Measurements from ENCODE around the gene CENPB.

Gene CENPB

DNA sequence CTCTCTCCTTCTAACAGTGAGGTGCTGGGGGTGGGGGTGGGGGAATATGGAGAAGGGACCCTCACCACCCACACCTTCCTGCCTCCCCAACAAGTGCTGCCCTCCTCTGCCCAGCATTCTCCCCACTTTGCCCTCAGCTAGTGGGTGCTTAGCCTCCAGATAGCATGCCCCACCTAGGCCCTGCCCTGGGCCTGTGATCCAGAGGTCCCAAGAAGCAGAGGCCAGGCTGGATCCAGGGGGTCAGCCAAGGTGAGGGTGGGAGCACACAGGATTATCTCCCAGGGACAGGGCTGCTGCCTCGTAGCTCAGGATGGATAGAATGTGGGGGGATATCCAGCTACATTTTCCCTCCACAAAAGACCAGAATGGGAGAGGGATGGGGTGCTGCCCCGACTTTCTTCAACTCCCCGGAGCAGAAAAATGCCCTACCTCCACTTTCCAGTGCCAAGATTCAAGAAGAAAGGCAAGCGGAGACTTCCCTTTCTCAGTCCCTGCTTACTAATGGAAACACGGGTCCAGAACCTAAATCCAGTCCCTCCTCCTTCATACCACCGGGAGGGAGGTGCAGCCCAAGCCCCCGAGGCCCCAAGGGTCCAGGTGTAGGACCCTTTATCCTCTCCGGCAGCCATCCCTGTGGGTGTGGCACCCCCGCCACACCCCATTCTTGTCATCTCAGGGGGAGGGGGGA lies 20.0 kb downstream of the CENPB start:
- no peak for DNase-seq

DNA sequence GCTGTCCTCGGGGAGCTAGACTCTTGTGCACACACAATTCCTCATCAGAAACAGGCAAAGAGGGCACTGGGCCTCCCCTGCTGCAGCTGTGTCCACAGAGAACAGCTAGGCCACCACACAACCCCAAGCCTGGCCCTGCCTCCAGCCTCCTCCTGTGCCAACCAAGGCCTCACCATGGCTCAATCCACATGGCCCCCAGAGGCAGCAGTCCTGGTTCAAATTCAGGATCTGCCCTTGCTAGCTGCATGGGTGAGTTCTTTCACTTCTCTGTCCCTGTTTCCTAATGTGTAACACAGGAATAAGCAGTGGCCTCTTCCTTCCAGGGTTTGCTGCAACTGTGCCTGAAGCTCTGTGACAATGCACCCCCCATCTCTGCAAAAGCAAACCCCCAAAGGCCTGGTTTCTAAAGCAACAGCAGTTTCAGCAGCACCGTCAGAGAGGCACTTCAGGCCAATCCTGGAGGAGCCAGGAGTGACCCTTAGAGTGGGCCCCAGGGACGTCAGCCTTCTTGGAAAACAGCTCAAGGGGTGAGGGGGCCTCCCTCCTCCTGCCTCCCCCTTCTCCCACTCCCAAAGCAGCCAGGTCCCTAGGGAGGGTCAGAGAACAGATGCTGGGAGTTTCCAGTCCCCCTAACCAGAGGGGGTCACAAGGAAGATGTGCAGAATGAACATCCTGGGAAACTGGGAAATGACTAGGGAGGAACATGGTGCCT lies 21.2 kb downstream of the CENPB start:
- DNase-seq, result peak; percentile 84

DNA sequence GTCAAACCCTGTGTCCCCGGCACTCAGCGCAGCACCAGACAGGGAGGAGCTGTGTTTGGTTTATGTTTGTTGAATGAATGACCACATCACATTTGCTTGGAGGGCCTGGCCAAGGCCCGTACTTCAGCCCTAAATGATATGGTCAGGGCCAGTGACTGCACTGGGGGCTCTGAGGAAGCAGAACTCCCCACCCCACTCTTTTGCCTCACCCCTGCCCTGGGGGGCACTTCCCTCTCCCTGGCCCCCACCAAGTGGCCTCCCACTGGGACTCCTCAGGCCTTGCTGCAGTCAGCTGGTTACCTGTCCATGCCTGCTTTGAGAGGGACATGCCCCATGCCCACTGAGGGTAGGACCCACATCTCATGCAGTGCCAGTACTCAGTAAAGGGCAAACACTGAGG lies 21.9 kb downstream of the CENPB start:
- no peak for DNase-seq

DNA sequence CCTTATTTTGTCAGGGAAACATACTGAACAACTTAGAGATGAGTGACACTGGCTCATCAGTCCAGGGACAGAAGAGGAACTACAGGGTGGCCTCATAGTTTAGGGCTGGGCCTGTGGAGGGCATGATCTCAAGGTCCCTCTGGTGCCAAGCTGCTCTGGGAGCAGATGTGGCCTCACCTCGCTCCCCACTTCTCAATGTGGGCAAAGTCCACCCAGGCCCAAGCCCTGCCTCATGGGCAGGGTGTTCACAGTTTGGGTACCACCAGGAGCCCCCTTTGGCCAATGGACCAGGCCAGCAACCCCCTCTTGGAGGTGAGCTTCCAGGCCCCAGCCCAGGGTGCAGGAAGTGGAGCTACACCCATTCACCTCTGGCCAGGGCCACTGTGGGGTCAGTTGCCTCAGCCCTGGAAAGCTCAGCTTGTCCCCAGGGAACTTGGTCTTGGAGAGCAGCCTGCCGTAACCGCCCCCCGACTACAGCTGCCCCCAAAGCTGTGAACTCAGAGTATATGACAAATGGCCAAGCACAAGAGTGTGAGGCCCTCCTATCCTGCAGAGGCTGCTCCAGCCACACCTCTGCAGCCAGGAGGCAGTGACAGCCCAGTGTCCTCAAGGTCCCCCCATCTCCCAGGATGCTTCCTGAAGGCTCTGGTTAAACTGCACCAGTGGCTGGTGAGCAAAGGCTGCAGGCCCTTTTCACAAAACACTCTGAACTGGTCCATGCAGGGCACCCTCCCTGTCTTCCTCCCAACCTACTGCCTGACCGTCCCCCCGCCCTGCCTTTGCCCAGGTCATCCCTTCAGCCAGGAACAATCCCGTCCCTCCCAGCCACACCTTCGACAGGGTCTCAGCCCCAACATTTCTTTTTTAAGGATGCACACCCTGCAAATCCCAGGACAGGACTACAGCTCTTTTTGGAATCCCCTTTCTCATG lies 22.6 kb downstream of the CENPB start:
- peak; percentile 70 for DNase-seq

DNA sequence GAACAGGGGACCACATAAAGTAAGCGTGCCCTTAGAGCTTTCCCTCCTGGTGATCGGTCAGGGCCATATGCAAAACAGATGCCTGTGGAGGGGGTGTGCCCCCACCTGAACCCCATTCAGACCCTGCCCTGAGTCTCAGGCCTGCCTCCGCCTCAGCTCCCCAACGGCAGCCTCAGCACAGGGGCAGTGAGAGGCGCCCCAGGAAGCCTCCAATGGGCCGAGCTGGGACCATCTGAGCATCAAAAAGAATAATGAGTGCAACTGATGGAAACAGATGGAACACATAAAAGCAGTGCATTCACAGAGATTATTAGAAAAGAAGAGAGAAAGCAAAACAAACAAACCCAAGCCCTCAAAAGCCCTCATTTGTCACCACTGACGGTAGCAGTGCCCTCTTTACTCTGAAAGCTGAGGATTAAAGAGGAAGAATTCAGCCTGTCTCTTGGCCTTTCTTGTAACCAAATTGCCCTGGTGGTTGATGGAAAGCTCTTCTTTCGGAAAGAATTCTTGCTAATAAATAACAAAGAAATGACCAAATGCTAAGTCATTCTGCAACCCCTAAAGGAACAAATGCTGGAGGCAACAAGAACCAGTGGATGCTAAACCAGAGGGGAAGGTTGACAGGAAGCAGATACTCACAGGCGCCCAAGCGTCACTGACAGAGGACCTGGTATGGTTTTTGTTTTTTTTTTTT lies 25.7 kb downstream of the CENPB start:
- no peak for DNase-seq

DNA sequence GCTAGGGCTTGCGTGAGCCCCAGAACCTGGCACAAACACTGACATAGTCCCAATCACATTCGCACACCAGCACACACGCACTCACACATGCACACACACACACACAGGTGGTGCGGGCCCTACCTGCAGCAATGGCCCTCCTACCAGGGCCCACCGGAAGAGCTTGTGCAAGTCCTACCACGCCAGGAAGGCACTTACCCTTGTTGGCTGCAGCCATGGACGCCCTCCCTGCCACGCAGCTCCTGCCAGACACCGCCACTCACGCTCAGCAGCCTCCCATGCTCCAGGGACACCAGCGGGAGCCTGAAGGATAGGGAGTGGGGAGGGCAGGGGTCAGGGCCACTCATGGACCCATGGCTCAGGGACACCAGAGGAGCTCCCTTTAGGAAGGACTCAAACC lies 26.7 kb downstream of the CENPB start:
- DNase-seq, result no peak

DNA sequence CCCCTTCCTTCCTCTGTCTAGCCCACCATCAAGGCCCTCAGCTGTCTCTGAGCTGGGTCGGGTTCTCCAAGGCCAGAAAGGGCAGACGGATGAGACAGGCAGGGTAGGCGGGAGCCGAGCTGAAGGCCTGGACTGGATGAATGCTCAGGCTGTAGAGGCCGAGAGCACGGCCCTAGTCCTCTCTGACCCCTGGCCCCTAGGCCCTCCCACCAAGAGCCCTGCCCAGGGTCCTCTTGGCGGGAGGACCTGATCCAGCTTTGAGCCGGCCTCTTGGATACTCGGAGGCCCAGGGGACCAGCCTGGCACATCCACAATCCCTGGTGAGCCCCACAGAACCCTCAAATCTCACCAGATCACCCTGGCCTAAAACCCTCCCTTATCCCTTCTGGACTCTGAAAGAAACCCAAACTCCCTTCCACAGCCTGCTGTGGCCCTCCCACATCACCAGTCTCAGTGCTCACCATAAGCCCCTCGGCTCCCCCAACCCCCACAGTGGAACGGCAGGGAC lies 27.2 kb downstream of the CENPB start:
- no peak for DNase-seq

DNA sequence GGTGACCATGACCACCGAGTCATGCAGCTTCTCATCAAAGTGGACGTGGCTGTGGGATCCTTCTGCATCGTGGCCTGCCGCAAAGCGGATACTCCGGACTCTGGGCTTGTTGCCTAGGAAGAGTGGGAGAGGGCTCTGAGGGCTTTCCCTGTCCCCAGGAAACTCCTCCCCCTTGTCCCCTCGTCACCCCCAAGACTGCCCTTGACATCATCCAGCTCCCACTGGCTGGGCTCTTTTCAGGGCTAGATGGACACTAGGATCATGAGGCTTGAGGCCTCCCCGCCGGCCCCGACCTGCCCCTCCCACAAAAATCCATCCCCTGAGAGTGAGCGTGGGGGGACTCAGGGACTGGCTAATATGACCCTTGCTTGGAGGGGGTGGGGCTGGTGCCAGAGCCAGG lies 28.0 kb downstream of the CENPB start:
- no peak for DNase-seq

DNA sequence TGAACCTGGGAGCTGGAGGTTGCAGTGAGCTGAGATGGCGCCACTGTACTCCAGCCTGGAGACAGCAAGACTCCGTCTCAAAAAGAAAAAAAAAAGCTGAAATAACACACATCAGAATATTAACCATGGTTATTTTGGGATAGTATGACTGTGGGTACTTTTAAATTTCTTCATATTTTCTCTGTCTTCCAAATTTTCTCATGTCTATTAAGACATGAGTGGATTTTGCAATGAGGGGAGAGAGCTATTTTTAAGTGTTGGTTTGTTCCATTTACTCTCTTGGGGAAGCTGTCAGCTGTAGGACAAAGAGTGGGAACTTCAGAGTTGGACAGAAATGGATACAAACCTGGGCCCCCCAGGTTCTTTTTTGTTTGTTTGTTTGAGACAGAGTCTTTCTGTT lies 29.3 kb downstream of the CENPB start:
- peak; percentile 64 for DNase-seq

DNA sequence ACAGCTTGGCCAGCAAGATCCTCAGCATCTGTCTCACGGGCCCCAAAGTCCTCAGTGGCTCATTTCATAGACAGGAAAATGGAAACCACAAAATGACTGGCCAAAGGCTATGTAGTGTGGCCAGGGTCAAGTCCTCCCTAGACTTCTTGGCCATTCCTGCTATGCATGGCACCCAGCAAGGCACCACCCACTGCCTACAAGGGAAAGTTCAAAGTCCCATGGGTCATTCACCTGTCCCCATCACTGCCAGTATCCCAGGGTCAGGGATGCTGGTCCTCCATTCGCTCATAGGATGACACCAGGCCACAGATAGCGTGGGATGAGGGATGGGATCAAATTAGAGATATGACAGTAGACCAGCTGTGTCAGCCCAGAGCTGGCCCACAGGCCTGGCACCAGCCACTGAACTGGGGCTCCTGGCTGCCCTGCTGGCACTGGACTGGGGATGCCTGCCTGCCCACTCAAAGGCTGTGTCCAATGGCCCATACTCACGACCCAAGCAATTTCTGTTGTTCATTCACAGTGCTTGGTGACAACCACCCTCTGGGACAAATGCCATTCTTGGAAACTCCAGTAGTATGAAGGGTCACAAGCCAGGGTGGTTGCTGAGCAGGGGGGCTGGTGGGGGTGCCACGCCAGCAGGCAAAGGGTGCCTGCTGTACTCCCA lies 30.6 kb downstream of the CENPB start:
- DNase-seq, result no peak

DNA sequence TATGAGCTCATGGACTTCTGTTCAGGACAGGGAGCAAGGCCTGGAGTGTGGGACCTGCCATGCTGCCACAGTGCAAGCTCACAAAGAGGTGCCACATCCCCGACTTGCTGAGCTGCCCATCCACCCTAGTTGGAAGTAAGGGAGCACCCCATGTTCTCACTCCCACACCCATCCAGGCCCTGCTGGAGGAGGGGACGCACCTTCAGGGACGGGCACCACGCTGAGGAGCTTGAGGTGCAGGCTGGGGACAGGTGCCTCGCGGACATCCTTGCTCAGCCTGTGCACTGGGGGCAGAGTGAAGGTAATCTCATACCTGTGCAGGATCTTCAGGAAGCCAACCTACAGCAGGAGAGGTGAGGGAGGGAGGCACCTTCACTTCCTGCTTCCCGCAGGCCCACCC lies 31.3 kb downstream of the CENPB start:
- no peak for DNase-seq

DNA sequence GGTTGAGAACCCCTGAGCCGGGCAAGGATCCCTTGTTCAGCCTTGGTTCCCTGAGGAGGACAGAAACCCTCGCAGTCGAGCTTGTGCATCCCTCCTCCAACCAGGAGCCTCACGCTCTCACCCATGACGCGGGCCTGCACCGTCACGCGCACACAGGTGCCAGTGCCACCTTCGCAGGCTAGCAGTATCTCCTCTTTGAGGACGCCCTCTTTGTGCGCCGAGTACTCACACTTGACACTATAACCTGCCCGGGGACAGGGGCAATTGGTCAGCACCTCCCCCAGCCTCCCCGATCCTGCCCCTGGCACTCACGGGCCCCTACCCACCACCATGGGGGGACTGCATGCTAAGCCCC lies 32.3 kb downstream of the CENPB start:
- DNase-seq, result no peak

DNA sequence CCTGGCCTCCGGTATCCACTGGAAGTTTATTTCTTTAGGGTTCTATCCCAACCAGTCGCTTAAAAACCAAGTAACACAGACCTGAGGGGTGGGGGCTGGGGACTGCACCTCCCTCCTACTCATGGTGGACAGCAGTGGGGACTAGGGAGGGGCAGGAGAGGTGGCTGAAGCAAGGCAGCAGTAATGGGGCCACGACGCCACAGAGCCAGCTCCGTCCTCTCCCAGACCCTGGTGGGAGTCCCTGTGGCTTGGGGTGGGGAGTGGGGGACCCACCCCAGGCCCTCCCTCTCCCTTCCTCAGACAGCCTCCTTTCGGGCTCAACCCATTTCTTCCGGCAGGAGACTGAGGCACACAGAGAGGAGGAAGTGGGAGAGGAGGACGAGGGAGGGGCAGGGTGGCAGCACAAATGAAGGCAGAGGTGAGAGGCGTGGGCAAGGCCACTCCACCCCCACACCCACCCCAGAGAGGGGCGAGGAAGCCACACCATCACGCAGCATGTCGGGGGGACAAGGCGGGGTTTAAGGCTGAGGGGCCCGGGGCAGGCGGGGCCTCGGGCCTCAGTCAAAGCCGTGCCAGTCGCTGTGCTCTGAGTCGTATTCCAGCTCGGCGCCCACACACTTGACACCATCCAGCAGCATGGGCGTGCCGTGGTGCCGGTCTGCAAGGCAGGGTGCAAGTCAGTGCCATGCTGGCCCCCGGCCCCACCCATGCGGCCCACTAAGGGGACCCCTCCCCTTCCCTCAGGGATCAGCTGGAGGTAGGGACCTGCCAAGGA lies 32.9 kb downstream of the CENPB start:
- no peak for DNase-seq

DNA sequence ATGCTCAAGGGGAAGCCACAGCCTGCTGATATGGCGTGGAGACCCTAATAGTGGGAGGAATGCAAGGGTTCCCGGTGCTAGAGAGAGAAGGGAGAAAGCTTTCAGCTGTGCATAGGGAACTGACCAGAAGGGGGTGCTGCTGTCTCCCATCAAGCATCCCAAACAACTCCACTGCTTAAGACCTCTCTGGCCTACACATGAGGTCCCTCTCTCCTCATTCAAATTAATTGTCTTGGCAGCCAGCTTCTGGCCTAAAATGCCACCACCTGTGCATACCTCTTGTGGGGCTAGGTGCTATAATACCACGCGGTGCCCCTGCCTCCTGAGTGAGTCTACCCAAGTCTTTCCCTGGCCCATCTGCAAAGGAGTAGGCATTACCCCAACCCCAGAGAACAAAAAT lies 33.4 kb downstream of the CENPB start:
- DNase-seq, result peak; percentile 57

DNA sequence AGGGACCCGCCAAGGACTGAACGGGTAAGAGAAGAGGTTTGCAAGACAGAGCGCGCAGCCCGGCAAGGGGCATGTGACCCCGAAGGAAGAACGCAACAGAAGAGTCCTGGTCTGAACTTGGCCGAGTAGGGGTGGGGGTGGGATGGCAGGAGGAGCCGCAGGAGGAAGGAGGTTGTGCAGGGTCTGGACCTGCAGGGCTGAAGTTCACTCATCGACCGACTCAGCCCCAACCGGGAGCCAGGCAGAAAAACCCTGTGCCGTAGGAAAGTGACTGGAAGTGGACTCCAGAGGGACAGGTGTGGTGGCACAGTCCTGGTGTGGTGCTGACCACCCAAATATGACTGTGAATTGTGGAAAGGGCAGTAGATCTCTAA lies 34.2 kb downstream of the CENPB start:
- DNase-seq, result no peak

DNA sequence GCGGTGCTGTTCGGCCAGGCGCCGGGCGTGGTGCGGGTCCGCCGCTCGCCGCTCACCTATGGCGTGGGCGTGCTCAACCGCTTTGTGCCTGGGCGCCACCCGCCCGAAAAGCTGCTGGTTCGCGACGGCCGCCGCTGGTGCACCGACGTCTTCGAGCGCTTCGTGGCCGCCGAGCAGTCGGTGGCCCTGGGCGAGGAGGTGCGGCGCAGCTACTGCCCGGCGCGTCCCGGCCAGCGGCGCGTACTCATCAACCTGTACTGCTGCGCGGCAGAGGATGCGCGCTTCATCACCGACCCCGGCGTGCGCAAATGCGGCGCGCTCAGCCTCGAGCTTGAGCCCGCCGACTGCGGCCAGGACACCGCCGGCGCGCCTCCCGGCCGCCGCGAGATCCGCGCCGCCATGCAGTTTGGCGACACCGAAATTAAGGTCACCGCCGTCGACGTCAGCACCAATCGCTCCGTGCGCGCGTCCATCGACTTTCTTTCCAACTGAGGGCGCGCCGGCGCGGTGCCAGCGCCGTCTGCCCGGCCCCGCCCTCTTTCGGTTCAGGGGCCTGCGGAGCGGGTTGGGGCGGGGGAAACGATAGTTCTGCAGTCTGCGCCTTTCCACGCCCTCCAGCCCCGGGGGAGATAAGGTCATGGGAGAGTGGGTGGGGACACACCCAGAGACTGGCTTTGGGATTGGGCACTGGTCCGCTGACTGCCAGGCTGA lies 34.7 kb downstream of the CENPB start:
- no peak for DNase-seq

DNA sequence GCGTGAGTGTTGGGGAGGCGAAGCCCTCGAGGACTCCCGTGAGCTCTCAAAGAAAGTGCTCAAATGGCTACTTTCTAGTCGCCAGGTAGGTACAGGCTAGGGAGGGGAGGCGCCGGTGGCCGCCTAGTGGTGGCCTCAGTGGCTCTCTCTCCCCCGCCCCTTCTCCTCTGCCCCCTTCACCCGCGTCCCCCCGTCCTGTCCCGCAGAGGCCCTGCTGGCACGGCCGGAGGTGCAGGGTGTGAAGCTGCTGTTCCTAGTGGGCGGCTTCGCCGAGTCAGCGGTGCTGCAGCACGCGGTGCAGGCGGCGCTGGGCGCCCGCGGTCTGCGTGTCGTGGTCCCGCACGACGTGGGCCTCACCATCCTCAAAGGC lies 35.2 kb downstream of the CENPB start:
- DNase-seq, result no peak

DNA sequence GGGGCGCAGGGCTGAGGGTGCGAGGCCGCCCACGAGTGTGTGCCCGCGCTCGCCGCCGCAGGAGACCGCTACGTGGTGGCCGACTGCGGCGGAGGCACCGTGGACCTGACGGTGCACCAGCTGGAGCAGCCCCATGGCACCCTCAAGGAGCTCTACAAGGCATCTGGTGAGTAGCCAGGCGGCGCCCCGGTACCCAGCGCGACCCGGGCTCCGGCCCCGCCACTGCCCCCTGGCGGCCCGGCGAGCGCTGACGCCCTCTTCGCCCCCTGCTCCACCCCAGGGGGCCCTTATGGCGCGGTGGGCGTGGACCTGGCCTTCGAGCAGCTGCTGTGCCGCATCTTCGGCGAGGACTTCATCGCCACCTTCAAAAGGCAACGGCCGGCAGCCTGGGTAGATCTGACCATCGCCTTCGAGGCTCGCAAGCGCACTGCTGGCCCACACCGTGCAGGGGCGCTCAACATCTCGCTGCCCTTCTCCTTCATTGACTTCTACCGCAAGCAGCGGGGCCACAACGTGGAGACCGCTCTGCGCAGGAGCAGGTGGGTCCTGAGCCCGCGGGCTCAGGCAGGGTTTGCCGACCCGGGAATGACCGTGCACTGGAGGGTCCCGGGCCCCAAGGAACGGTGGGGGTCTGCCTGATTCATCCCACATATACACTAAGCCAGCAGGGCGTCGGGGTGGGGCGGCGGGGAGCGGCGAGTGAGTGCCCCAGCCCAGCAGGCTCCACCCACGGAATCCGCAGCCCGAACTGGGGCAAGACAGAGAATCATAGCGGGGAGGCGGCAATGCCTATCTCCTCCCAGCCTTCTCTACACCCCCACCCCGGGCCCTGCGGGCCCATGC lies 36.6 kb downstream of the CENPB start:
- DNase-seq, result no peak

DNA sequence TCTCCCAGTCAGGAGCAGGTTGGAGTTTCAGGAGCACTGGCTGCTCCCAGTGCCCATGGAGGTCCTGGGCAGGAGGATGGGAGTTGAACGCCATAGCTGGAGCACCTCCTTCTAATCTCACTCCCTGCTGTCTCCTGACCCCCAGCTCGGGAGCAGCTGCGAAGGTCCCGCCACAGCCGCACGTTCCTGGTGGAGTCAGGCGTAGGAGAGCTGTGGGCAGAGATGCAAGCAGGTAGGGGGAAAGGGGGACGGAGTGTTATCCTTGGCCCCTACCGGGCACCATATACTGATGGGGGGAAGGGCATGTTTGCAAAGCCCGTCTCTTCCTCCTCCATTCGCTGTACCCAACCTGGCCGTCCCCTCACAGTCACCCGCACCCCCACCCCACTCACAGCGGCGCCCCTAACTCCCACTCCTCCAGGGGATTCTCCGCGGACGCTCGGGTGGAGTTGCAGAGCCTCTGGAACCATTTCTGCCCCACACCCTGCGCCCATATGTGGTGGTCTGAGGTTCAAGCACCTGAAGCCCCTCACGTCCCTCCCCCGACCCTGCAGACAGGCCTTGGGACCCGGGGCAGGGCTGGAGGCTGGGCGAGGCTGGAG lies 37.4 kb downstream of the CENPB start:
- no peak for DNase-seq

DNA sequence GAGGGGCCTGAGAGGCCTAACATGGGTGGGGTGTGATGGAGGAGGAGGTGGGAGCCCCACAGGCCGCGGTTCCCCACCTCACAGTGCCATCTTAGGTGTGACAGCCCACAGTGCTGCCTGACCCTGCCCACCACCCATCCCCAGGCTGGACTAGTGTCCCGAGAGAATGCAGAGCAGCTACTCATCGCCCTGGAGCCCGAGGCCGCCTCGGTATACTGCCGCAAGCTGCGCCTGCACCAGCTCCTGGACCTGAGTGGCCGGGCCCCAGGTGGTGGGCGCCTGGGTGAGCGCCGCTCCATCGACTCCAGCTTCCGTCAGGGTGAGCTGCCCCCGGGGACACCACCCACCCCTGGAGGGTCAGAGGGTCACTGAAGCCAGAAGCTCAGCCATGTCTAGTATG lies 38.5 kb downstream of the CENPB start:
- DNase-seq, result no peak

Data from MV-4-11 (cell line).